T-helper 1 cell treated with Interleukin-12 subunit alpha and Interleukin-12 subunit beta and Interleukin-4 antibody, amounts not matched to agents 30 μg/mL and 1 μg/mL, for 36 hours (primary cell): ENCODE data around the gene KRT1.
"Not testable (repeated sequence)": the region's sequence is repeated elsewhere in the genome, so short reads cannot be mapped to it uniquely, and the experiment has no call there.

Source experiments
- H3K27ac Mint-ChIP-seq: one replicate; pipeline ENCODE4 v1.8.0; 2021; ENCODE audit warnings: mild to moderate bottlenecking, mixed read lengths
- H3K27me3 Mint-ChIP-seq: one replicate; pipeline ENCODE4 v1.8.0; 2021; ENCODE audit warnings: low read depth, mixed read lengths
- H3K36me3 Mint-ChIP-seq: one replicate; pipeline ENCODE4 v1.8.0; 2021; ENCODE audit warnings: low read depth, mixed read lengths
- H3K4me1 Mint-ChIP-seq: one replicate; pipeline ENCODE4 v1.8.0; 2021; ENCODE audit warnings: low read depth, mixed read lengths
- H3K4me3 Mint-ChIP-seq: one replicate; pipeline ENCODE4 v1.8.0; 2021; ENCODE audit warnings: mild to moderate bottlenecking, moderate library complexity, mixed read lengths
- H3K9me3 Mint-ChIP-seq: one replicate; pipeline ENCODE4 v1.8.0; 2021; ENCODE audit warnings: mixed read lengths

Gene KRT1

DNA sequence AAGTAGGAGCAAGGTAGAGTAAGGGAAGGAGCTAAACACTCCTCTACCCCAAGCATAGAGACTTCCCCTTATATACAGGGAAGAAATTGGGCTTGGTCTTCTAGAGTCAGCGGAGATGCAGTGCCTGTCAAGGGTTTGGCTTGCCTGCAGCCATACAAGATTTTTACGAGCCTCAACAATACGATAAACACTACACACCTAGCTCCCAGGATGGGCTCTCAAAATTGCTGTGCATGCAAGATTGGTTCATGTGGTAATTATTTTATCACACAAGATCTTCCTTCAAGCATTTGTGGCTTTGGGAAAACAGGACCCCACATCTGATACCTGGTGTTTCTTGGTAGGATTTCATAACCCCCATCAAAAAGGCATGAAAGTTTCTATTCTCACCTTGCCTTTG, at the start of gene KRT1:
Gene KRT1, minus strand, starts transcription at position 45 of the 400 bp plus-strand sequence. CDS start 59 bp downstream, outside the sequence.
- H3K4me1 Mint-ChIP-seq = peaks cover 12% of the 10 kb centered on the region
- H3K36me3 Mint-ChIP-seq = no peaks in the 10 kb centered on the region
- no peak within 1 kb of the TSS for H3K4me3 Mint-ChIP-seq
- H3K27ac Mint-ChIP-seq = no peak within 1 kb of the TSS
- peaks cover 26% of the 10 kb centered on the region for H3K27me3 Mint-ChIP-seq
- H3K9me3 Mint-ChIP-seq = no peaks in the 10 kb centered on the region

DNA sequence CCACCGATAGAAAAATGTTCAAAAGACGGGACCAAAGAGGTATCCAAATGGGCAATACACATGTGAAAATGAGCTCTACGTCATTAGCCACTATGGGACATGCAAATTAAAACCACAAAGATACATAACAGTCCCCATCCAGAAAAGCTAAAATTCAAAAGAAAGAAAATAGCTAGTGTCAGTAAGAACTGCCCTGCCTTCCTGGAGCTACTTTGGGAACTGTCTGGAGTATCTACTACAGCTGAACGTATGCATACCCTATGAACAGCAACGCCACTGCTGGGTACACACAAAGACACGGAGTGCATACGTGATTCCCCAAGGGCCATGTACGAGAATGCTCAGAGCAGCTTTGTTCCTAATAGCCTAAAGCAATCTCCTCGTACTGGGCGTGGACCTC, 48.9 kb upstream of the KRT1 start:
- Mint-ChIP-seq H3K27me3 (peaks cover 5% of the 10 kb centered on the region), H3K9me3 (no peaks in the 10 kb centered on the region), H3K27ac (no peak overlapping the region), H3K4me3 (no peak overlapping the region), H3K36me3 (no peaks in the 10 kb centered on the region), H3K4me1 (no peaks in the 10 kb centered on the region)

DNA sequence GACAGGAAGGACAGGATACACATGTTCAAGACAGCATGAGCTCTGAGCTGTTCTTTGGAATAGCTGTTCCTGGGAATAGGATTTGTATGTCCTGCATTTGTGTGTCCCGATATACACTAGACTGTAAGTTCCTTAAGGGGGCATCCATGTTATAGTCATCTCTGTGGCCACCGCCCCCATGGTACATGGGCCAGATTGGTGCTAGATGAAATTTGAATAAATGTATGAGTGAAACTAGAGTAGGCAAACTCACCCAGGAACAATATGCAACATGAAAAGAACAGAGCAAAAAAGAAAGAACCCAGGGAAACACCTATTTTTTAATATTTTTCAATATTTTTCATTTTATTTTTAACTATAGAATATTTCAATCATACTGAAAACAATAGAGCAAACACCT, 48.2 kb upstream of the KRT1 start:
- Mint-ChIP-seq H3K4me1 (no peaks in the 10 kb centered on the region), H3K36me3 (no peaks in the 10 kb centered on the region), H3K27ac (no peak overlapping the region), H3K4me3 (no peak overlapping the region), H3K27me3 (peaks cover 5% of the 10 kb centered on the region), H3K9me3 (no peaks in the 10 kb centered on the region)

DNA sequence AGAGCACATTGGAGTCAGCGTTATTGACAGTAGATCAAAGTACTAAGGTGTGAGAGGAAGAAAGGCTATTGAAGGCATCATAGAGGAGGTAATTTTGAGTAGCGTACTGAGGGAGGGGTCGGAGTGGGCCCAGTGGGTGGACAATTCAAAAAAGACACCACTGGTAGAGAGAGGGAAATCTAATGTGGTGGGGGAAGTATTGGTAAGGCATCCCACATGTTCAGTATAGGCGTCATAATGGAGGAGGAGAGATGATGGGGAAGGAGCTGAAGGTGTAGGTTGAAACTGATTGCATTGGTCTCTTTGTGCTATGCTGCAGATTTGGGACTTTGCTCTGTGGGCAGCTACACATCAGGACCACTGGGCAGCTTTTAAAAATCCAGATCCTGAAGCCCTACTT, 46.8 kb upstream of the KRT1 start:
- H3K9me3 Mint-ChIP-seq = no peaks in the 10 kb centered on the region
- no peaks in the 10 kb centered on the region for H3K4me1 Mint-ChIP-seq
- no peak overlapping the region for H3K4me3 Mint-ChIP-seq
- no peak overlapping the region for H3K27ac Mint-ChIP-seq
- no peaks in the 10 kb centered on the region for H3K36me3 Mint-ChIP-seq
- peaks cover 5% of the 10 kb centered on the region for H3K27me3 Mint-ChIP-seq

DNA sequence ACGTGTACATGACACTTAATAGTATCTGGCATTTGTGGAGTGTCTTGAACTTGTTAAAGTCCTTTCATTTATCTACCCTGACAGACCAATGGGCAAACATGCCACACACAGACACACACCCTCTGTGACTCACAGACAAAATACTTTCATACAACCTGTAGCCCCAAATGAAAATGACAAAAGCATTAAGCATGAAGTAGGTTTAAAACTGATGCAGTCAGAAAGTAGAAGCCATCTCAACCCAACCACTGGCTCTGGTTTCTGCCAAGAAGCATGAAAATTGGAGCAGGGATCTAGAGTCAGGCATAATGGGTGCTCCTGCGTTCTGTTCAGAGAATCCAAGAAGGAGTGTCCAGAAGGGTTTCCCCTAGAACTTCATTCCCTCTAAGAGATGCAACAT, 46.2 kb upstream of the KRT1 start:
- Mint-ChIP-seq H3K4me3 (no peak overlapping the region), H3K4me1 (no peaks in the 10 kb centered on the region), H3K27me3 (peaks cover 5% of the 10 kb centered on the region), H3K9me3 (no peaks in the 10 kb centered on the region), H3K36me3 (no peaks in the 10 kb centered on the region), H3K27ac (no peak overlapping the region)

DNA sequence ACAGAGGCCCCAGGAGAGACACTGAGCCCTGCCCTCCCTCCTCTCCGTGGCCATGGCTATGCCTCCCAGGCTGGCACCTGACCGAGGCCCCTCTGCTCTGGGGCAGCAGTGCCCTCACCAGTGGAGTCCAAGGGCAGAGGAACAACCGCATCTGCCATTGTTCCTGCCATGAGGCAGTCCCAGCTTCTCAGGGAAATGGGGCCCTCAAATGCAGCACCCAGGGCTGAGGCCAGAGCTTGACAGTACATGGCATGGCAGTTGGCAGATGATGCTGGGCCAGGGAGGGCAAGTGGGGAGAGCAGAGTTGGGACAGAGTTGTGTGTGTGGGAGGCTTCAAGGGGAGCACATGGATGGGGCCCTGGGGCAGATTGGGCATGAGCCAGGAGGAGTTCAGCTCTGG, 44.2 kb upstream of the KRT1 start:
- Mint-ChIP-seq H3K4me1 (no peaks in the 10 kb centered on the region), H3K27ac (no peak overlapping the region), H3K4me3 (no peak overlapping the region), H3K36me3 (no peaks in the 10 kb centered on the region), H3K9me3 (no peaks in the 10 kb centered on the region), H3K27me3 (peaks cover 5% of the 10 kb centered on the region)

DNA sequence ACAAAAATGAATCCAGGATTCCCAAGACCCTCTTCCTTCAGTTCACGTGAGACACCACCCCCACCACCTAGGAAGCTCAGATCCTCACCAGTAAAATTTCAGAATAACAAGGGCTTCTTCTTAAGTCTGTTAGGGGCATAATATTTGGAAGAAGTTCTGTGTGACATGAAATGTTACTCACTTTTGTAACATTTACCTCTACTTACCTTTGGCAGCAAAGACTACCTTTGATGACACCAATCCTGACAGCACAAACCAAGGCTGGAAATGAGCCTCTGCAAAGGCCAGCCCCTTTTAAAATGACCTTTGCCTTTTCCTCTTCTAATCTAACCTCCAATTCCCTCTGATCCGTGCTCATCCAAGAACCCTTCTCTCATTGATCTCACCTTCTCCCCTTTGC, 42.5 kb upstream of the KRT1 start:
- Mint-ChIP-seq H3K4me1 (no peaks in the 10 kb centered on the region), H3K4me3 (no peak overlapping the region), H3K27ac (no peak overlapping the region), H3K9me3 (no peaks in the 10 kb centered on the region), H3K27me3 (no peaks in the 10 kb centered on the region), H3K36me3 (no peaks in the 10 kb centered on the region)

DNA sequence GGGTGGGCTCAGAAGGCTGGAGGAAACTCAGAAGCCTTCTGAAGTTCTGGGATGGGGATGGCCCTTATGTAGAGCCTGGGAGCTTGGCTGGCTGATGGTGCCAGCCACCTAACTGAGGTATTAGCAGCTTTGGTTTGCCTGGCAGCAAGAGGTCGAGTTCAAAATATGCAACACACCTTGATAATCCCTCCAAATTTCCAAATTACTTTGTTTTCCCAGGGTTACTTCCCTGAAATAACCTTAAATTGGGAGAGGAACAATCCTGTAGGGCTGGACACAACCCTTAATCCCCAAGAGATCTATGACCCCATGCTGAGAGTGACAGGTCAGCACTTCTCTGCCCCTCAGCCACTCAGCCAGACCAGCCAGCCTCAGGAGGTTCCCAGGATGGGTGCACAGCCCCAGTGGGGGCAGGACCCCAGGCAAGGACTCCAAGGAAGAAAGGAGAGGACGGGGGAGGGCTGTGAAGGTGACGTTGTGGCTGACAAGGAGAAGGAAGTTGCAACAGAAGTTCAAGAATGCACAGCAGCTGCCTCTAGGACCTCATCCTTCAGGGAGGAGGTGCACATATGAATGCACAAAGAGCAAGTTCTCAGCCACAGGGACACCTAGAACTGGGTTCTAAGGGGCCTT, 41.7 kb upstream of the KRT1 start:
- Mint-ChIP-seq H3K36me3 (no peaks in the 10 kb centered on the region), H3K4me1 (no peaks in the 10 kb centered on the region), H3K27ac (no peak overlapping the region), H3K9me3 (no peaks in the 10 kb centered on the region), H3K27me3 (peaks cover 1% of the 10 kb centered on the region), H3K4me3 (no peak overlapping the region)

DNA sequence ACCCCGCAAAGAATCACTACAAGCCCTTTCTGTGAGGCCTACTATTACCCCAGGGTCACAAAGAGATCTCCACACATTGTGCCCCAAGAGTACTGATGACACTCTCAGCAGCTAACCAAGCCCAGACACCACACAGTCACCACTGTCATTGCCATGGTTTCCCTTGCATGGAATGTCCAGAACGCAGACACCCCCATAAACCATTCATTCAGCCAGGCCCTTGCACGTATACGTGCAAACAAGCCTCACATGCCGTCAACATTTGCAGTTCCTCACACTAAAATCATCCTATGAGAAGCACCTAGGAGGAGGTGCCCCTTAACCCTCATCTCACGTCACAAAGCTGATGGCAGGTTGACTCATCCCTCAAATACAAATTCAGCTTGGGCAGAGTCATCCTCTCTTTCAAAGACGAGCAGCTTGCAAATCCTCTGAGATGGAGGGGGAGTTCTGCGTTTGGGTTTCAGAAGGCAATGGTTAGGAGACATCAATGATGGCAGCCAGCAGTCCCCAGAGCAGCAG, 40.2 kb upstream of the KRT1 start:
- Mint-ChIP-seq H3K27ac (no peak overlapping the region), H3K9me3 (no peaks in the 10 kb centered on the region), H3K4me3 (no peak overlapping the region), H3K4me1 (no peaks in the 10 kb centered on the region), H3K27me3 (peaks cover 17% of the 10 kb centered on the region), H3K36me3 (no peaks in the 10 kb centered on the region)

DNA sequence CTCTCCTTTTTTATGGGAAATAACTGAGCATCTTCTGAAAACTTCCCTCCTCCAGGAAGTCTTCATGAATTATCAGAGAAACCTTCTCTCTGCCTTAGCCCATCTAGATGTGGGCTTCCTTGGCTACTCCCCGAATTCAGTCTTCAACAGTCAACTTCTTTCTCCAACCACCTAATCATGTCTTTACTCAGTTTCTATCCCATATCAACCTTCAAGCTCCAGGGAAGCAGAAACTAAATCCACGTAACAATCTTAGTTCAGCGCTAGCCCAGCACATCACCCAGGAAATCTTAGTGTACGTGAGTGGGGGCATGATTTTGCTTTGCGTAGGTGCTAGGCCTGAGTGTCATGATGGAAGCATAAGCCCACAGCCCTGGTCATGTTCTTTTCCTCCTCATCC, 35.9 kb upstream of the KRT1 start:
- H3K27me3 Mint-ChIP-seq = peaks cover 49% of the 10 kb centered on the region
- peaks cover 10% of the 10 kb centered on the region for H3K4me1 Mint-ChIP-seq
- no peak overlapping the region for H3K4me3 Mint-ChIP-seq
- H3K36me3 Mint-ChIP-seq = peaks cover 3% of the 10 kb centered on the region
- H3K9me3 Mint-ChIP-seq = no peaks in the 10 kb centered on the region
- no peak overlapping the region for H3K27ac Mint-ChIP-seq

DNA sequence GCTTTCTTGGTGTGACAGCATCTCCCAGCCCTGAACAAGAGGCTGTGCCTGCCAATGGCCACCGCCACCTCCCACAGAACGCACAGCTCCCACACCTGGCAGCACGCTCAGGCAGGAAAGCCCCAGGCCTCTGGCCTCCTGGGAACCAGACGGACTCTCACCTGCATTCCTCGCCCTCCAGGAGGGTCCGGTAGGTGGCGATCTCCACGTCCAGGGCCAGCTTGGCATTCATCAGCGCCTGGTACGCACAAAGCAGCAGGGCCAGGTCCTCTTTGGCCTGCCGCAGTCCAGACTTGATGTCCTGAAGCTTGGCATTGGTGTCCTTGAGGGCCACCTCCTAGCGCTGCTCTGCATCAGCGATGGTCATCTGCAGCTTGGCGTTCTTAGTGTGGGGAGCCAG, 35.2 kb upstream of the KRT1 start:
- Mint-ChIP-seq H3K4me1 (peaks cover 10% of the 10 kb centered on the region), H3K27ac (no peak overlapping the region), H3K9me3 (no peaks in the 10 kb centered on the region), H3K36me3 (peaks cover 3% of the 10 kb centered on the region), H3K4me3 (no peak overlapping the region), H3K27me3 (peaks cover 49% of the 10 kb centered on the region)

DNA sequence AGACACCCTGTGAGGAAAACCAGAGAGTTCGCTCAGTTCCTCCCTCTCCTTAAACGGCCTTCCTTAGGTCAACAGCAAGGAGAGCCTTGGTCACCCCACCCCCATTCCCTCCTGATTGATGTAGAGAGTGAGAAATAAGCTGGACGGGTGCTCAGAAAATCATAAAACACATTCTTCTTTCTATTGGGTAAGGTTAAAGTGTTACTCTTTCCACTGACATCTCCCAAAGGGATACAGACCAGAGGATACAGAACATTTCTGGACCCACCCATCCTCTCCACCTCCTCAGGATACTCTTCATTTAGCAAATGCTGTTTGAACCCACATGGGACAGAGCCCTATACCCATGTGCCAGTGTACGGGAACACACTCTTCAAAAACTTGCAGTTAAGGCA, 34.7 kb upstream of the KRT1 start:
- Mint-ChIP-seq H3K9me3 (no peaks in the 10 kb centered on the region), H3K27ac (no peak overlapping the region), H3K4me3 (no peak overlapping the region), H3K36me3 (peaks cover 3% of the 10 kb centered on the region), H3K4me1 (peaks cover 10% of the 10 kb centered on the region), H3K27me3 (peaks cover 49% of the 10 kb centered on the region)

DNA sequence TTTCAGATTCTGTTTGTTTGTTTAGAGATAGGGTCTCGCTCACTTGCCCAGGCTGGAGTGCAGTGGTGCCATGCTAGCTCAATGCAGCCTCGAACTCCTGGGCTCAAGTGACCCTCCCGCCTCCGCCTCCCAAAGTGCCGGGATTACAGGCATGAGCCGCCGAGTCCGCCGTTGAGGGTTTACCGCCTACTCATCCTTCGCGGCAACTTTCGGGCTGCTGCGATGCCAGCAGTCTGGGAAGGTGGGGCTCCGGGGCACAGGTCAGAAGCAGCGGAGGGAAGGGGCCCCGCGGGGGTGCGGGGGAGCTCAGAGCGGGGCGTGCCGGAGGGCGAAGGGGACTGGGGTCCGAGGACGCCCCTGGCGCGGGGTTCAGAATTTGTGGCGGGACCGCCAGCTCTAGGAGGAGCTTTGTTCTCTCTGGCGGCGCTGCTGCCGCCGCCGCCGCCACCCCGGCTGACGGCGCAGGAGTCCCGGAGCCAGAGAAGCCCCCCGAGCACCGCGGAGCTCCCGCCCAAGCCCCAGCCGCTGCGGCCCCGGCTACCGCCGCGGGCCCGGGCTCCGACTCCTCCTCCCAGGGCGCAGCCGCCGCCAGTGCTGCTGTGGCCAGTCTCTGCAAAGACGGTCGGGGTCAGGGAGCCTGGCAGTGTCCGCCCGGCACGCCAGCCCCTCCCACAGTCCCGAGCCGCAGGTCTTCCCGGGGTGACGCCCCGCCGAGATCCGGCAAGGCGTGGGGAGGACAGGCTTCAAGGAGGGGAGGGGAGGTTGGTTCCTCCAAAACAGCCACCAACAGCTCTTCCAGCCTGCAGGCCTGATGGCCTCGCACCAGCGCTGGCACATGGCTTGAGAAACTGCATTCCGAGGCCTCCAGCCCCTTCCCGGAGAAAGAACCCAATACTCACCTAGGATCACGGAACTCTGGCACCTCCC, 34.0 kb upstream of the KRT1 start:
- Mint-ChIP-seq H3K4me1 (peaks cover 10% of the 10 kb centered on the region), H3K27ac (no peak overlapping the region), H3K27me3 (peaks cover 49% of the 10 kb centered on the region)

DNA sequence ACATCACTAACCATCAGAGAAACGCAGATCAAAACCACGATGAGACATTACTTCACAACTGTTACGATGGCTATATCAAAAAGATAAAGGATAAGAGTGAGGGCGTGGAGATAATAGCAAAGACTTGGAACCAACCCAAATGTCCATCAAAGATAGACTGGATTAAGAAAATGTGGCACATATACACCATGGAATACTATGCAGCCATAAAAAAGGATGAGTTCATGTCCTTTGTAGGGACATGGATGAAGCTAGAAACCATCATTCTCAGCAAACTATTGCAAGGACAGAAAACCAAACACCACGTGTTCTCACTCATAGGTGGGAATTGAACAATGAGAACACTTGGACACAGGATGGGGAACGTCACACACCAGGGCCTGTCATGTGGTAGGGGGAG, 31.9 kb upstream of the KRT1 start:
- not testable (repeated sequence) for H3K27ac Mint-ChIP-seq, H3K36me3 Mint-ChIP-seq, H3K9me3 Mint-ChIP-seq, H3K4me3 Mint-ChIP-seq
- peaks cover 49% of the 10 kb centered on the region for H3K27me3 Mint-ChIP-seq
- H3K4me1 Mint-ChIP-seq = peaks cover 12% of the 10 kb centered on the region

More for the DNA sequence above, 34.0 kb upstream of the KRT1 start:
- peak overlapping the region; percentile 14 for H3K4me3 Mint-ChIP-seq
- H3K36me3 Mint-ChIP-seq = peaks cover 3% of the 10 kb centered on the region
- H3K9me3 Mint-ChIP-seq = no peaks in the 10 kb centered on the region

DNA sequence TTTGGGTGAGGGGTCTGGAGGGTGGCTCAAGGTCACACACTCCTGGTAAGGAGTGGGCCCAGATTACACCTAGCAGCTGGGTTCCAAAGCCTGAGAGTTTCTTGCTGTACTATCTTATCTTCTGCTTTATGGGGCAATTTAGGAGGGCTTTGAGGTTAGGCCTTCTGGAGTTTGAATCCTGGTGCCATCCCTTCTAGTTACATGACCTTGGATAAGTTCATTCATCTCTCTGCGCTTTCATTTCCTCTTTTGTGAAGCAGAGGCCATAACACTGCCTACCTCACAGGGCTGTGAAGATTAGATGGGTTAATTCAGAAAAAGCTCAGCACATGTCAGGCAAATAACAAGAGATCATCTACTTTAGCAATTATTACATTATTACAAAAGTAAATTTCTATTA, 30.5 kb upstream of the KRT1 start:
- Mint-ChIP-seq H3K27ac (no peak overlapping the region), H3K36me3 (peaks cover 3% of the 10 kb centered on the region), H3K4me1 (peaks cover 12% of the 10 kb centered on the region), H3K4me3 (no peak overlapping the region), H3K27me3 (peaks cover 35% of the 10 kb centered on the region), H3K9me3 (no peaks in the 10 kb centered on the region)
